A673 (cell line): ENCODE data around the gene LDB3.

ENCODE experiments used
- EZH2 ChIP-seq: fragments of 200-600 bp; sonication (generic); IDR thresholded peaks from 2 replicates; pipeline ENCODE4 v1.6.1; 2017; ENCODE audit warnings: borderline replicate concordance, low read depth, mild to moderate bottlenecking, mixed read lengths, antibody characterized with exemption, low read length; ENCODE audit not compliant: poor library complexity, severe bottlenecking
- TF ChIP-seq, protein P1 (sequence below): fragments of 300-800, 200-600 bp; sonication (generic); conservative IDR thresholded peaks from 2 replicates; pipeline ENCODE4 v1.5.1; 2017; ENCODE audit warnings: low read depth, mild to moderate bottlenecking, antibody characterized with exemption, low read length, moderate library complexity, mixed read lengths

DNA sequence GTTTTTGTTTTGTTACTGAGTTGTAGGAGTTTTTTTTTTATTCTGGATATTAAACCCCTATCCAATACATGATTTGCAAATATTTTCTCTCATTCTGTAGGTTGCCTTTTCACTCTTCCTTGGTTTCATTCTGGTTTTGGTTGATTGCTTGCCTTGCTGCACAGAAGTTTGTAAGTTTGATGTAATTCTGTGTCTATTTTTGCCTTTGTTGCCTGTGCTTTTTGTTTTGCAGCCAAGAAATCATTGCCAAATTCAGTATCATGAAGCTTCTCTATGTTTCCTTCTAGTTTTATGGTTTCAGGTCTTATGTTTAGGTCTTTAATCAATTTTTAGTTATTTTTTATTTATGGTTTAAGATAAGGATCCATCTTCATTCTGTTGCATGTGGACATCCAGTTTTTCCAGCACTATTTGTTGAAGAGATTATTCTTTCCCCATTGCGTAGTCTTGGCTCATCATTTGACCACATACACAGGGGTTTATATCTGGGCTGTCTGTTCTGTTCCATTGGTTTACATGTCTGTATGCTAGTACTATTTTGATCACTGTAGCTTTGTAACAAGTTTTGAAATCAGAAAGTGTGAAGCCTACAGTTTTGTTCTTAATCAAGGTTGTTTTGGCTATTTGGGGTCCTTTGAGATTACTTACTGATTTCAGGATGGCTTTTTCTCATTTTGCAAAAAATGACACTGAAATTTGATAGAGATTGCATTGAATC is 114.5 kb downstream of the LDB3 start:
- TF ChIP-seq, protein P1, sequence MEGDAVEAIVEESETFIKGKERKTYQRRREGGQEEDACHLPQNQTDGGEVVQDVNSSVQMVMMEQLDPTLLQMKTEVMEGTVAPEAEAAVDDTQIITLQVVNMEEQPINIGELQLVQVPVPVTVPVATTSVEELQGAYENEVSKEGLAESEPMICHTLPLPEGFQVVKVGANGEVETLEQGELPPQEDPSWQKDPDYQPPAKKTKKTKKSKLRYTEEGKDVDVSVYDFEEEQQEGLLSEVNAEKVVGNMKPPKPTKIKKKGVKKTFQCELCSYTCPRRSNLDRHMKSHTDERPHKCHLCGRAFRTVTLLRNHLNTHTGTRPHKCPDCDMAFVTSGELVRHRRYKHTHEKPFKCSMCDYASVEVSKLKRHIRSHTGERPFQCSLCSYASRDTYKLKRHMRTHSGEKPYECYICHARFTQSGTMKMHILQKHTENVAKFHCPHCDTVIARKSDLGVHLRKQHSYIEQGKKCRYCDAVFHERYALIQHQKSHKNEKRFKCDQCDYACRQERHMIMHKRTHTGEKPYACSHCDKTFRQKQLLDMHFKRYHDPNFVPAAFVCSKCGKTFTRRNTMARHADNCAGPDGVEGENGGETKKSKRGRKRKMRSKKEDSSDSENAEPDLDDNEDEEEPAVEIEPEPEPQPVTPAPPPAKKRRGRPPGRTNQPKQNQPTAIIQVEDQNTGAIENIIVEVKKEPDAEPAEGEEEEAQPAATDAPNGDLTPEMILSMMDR: no peak
- TF ChIP-seq EZH2: no peak
